GM12865 (cell line): ENCODE measurements around the gene KLHL22.

ENCODE experiments used
- DNase-seq: peaks from one replicate; pipeline ENCODE4 v3.0.0; 2010; ENCODE audit warnings: low read depth
- H3K4me3 ChIP-seq: 2 replicates; pipeline ENCODE4 v1.5.1; 2011; ENCODE audit warnings: mild to moderate bottlenecking, low read depth, low read length, control low read depth
- CTCF ChIP-seq: IDR thresholded peaks from 2 replicates; pipeline ENCODE4 v1.5.1; 2011; ENCODE audit warnings: low read length, control low read depth, low read depth, inconsistent platforms; ENCODE audit not compliant: insufficient read depth; ENCODE audit errors: missing control alignments

Gene KLHL22

GRCh38 chr22:20428496-20429253, 66.9 kb downstream of the KLHL22 start:
- no peak for TF ChIP-seq CTCF
- H3K4me3 ChIP-seq = peak overlapping the region; percentile 65
- DNase-seq = no peak

- no peak overlapping the region for H3K4me3 ChIP-seq
- no peak for TF ChIP-seq CTCF
- DNase-seq = no peak
Measured at GRCh38 chr22:20427945-20428417, 67.6 kb downstream of the KLHL22 start.

GRCh38 chr22:20427104-20427944, 68.3 kb downstream of the KLHL22 start:
- H3K4me3 ChIP-seq = no peak overlapping the region
- no peak for DNase-seq
- TF ChIP-seq CTCF = no peak

DNA sequence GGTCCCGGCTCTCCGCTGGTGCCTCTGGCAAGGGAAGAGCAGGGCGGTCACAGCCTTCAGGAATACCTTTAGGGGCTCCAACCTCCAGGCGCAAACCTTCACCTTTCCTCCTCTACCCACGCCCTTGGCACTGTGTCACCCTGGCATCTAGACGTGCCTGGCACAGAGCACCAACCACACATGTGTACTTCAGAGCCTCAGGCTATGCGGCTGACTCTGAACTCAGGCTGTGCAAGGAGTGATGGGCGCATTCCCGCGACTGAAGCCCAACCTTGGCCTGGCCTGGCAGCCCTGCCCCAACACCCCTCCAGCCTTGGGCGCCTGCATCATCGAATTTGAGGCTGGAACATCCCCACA, 69.4 kb downstream of the KLHL22 start:
- no peak for TF ChIP-seq CTCF
- no peak for DNase-seq
- H3K4me3 ChIP-seq = no peak overlapping the region

DNA sequence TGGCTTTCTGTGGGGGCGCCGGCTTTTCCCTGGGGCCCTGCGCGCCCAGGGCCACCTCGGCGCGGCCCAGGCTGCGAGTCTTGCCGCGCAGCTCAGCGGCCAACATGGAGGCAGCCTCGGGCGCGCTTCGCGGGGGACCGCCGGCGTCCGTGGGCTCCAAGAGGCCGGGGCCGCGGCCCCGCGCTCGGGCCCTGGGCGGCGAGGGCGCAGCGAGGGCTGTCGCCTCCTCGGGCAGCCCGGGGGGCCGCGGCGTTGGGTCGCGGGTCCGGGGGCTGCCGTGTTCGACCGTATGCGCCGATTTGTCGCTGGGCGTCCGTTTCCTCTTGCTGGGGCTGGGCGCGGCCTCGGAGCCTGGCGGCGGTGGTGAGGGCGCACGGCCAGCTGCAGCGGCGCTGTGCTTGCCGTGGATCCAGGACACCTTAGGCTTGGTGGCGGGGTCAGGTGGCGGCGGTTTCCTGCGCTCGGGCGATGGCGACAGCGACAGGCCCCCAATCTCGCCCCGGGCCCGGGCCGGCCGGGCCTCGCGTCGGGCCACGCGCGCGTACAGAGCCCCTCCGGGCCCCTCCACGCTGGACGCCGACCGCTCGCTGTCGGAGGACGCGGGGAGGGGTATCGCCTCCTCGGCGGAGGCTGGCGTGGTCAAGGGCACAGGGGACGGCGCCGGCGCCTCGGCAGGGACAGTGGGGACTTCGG, 69.9 kb downstream of the KLHL22 start:
- no peak for DNase-seq
- no peak for TF ChIP-seq CTCF
- no peak overlapping the region for H3K4me3 ChIP-seq

GRCh38 chr22:20424932-20425565, 70.5 kb downstream of the KLHL22 start:
- H3K4me3 ChIP-seq = no peak overlapping the region
- no peak for DNase-seq
- no peak for TF ChIP-seq CTCF
